Neural cell (in vitro differentiated cells): ENCODE data around the gene CAND1. TPM values are rescaled to one million over a fixed set of nuclear protein-coding genes. Genes with fewer than 3 reads are reported as not detected.

Source experiments
- H2AFZ ChIP-seq: fragments of 200-600, 300-800 bp; sonication (generic), shearing (Covaris generic); 2 replicates; pipeline ENCODE4 v1.6.0; 2014; ENCODE audit warnings: low read depth, mild to moderate bottlenecking, antibody characterized with exemption, low read length, moderate library complexity
- H3F3A ChIP-seq: fragments of 200-600 bp; shearing (Covaris generic); 2 replicates; pipeline ENCODE4 v1.6.1; 2016; ENCODE audit warnings: mild to moderate bottlenecking, moderate library complexity, mixed read lengths, antibody characterized with exemption, low read length; ENCODE audit not compliant: insufficient read depth, poor library complexity, severe bottlenecking
- H3K27ac ChIP-seq: fragments of 200-600, 300-800 bp; sonication (generic), shearing (Covaris generic); 2 replicates; pipeline ENCODE4 v1.5.1; 2014; ENCODE audit warnings: mild to moderate bottlenecking, low read length, moderate library complexity
- H3K27me3 ChIP-seq: fragments of 300-800, 200-600 bp; sonication (generic), shearing (Covaris generic); 2 replicates; pipeline ENCODE4 v1.6.0; 2014; ENCODE audit warnings: mild to moderate bottlenecking, low read depth, low read length, moderate library complexity; ENCODE audit not compliant: insufficient read depth
- H3K36me3 ChIP-seq: fragments of 300-800, 200-600 bp; sonication (generic), shearing (Covaris generic); 2 replicates; pipeline ENCODE4 v1.5.1; 2014; ENCODE audit warnings: mild to moderate bottlenecking, antibody characterized with exemption, low read length, moderate library complexity; ENCODE audit not compliant: insufficient read depth
- H3K4me2 ChIP-seq: fragments of 300-800, 200-600 bp; sonication (generic), shearing (Covaris generic); 2 replicates; pipeline ENCODE4 v1.6.0; 2014; ENCODE audit warnings: mild to moderate bottlenecking, low read length
- H3K4me3 ChIP-seq: fragments of 300-800, 200-600 bp; sonication (generic), shearing (Covaris generic); 2 replicates; pipeline ENCODE4 v1.5.1; 2014; ENCODE audit warnings: mild to moderate bottlenecking, low read length, moderate library complexity
- H3K79me2 ChIP-seq: fragments of 200-600 bp; shearing (Covaris generic); replicated peaks from 2 replicates; pipeline ENCODE4 v1.6.0; 2014; ENCODE audit warnings: mild to moderate bottlenecking, low read length, moderate library complexity; ENCODE audit not compliant: insufficient read depth
- H3K9ac ChIP-seq: fragments of 300-800, 200-600 bp; sonication (generic), shearing (Covaris generic); 2 replicates; pipeline ENCODE4 v1.6.1; 2016; ENCODE audit warnings: mild to moderate bottlenecking, low read length, mixed read lengths
- H3K9me2 ChIP-seq: fragments of 200-600 bp; shearing (Covaris generic); 2 replicates; pipeline ENCODE4 v1.6.1; 2016; ENCODE audit warnings: mild to moderate bottlenecking, low read length, mixed read lengths; ENCODE audit not compliant: insufficient read depth
- H3K9me3 ChIP-seq: fragments of 200-600, 300-800 bp; sonication (generic), shearing (Covaris generic); 2 replicates; pipeline ENCODE4 v1.6.1; 2016; ENCODE audit warnings: mild to moderate bottlenecking, mixed run types, low read length, moderate library complexity, mixed read lengths
- H4K20me1 ChIP-seq: fragments of 200-600 bp; shearing (Covaris generic); 2 replicates; pipeline ENCODE4 v1.6.1; 2016; ENCODE audit warnings: mild to moderate bottlenecking, mixed run types; ENCODE audit not compliant: insufficient read depth
- CTCF ChIP-seq: fragments of 450-650 bp; IDR thresholded peaks from 2 replicates; pipeline ENCODE4 v1.5.1; 2014; ENCODE audit warnings: antibody characterized with exemption, mild to moderate bottlenecking, moderate library complexity; ENCODE audit not compliant: poor library complexity, severe bottlenecking
- EP300 ChIP-seq: fragments of 450-650 bp; conservative IDR thresholded peaks from 2 replicates; pipeline ENCODE4 v1.6.1; 2014; ENCODE audit warnings: antibody characterized with exemption, mild to moderate bottlenecking, moderate library complexity; ENCODE audit not compliant: poor library complexity, severe bottlenecking
- EZH2 ChIP-seq: fragments of 200-600, 300-800 bp; shearing (Covaris generic), sonication (generic); IDR thresholded peaks from 2 replicates; pipeline ENCODE4 v1.6.1; 2014; ENCODE audit warnings: antibody characterized with exemption, low read length, borderline replicate concordance, mild to moderate bottlenecking; ENCODE audit not compliant: insufficient read depth, poor library complexity, severe bottlenecking
- MXI1 ChIP-seq: fragments of 450-650 bp; conservative IDR thresholded peaks from 2 replicates; pipeline ENCODE4 v1.6.1; 2014; ENCODE audit warnings: antibody characterized with exemption, mild to moderate bottlenecking; ENCODE audit not compliant: poor library complexity, severe bottlenecking
- POLR2AphosphoS5 ChIP-seq: IDR thresholded peaks from 2 replicates; pipeline ENCODE4 v1.6.1; 2012
- RAD21 ChIP-seq: fragments of 450-650 bp; conservative IDR thresholded peaks from 2 replicates; pipeline ENCODE4 v1.6.1; 2014; ENCODE audit warnings: antibody characterized with exemption, mild to moderate bottlenecking, moderate library complexity
- SMC3 ChIP-seq: fragments of 450-650 bp; conservative IDR thresholded peaks from 2 replicates; pipeline ENCODE4 v1.6.1; 2014; ENCODE audit warnings: antibody characterized with exemption, mild to moderate bottlenecking, moderate library complexity; ENCODE audit not compliant: poor library complexity
- TAF1 ChIP-seq: IDR thresholded peaks from 2 replicates; pipeline ENCODE4 v1.6.1; 2012; ENCODE audit warnings: low read depth
- polyA plus RNA-seq: library from polyadenylated mRNA; depleted of rRNA; stranded (reverse); fragments of >200 nt; gene quantifications from 2 replicates; pipeline ENCODE4 v1.2.3, GENCODE V29; 2014
- TF ChIP-seq, protein P1 (sequence below): IDR thresholded peaks from 2 replicates; pipeline ENCODE4 v1.6.1; 2012; ENCODE audit warnings: borderline replicate concordance

CAND1 gene
- polyA plus RNA-seq, 1 donor from 2014 or later: 132 TPM

DNA sequence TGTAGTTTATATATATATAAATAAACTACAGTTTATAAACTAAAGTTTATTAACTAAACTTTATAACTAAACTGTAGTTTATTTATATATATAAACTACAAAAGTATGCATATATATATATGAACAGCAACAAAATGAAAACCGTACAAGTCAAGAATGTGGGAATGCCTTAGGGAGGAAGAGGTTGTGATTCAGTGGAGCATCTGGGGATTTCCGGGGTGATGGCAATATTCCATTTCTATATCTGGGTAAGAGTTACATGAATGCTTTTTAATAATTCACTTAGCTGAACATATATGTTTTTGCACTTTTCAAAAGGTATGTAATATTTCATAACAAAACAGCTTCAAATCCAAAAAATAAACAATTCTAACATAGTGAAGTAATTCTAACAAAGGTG is 30.1 kb upstream of the CAND1 start:
- Histone ChIP-seq H3K9ac (no peak overlapping the region), H3F3A (no peaks in the 10 kb centered on the region), H4K20me1 (no peaks in the 10 kb centered on the region), H3K79me2 (no peaks in the 10 kb centered on the region), H3K36me3 (no peaks in the 10 kb centered on the region), H3K4me3 (no peak overlapping the region), H3K27me3 (no peaks in the 10 kb centered on the region), H3K4me2 (no peak overlapping the region), H2AFZ (no peak overlapping the region), H3K9me2 (no peaks in the 10 kb centered on the region), H3K27ac (no peak overlapping the region), H3K9me3 (no peaks in the 10 kb centered on the region)
- TF ChIP-seq POLR2AphosphoS5 (no peak), SMC3 (no peak), EP300 (no peak), TAF1 (no peak), CTCF (no peak), RAD21 (no peak), MXI1 (no peak), EZH2 (no peak)
- TF ChIP-seq, protein P1, sequence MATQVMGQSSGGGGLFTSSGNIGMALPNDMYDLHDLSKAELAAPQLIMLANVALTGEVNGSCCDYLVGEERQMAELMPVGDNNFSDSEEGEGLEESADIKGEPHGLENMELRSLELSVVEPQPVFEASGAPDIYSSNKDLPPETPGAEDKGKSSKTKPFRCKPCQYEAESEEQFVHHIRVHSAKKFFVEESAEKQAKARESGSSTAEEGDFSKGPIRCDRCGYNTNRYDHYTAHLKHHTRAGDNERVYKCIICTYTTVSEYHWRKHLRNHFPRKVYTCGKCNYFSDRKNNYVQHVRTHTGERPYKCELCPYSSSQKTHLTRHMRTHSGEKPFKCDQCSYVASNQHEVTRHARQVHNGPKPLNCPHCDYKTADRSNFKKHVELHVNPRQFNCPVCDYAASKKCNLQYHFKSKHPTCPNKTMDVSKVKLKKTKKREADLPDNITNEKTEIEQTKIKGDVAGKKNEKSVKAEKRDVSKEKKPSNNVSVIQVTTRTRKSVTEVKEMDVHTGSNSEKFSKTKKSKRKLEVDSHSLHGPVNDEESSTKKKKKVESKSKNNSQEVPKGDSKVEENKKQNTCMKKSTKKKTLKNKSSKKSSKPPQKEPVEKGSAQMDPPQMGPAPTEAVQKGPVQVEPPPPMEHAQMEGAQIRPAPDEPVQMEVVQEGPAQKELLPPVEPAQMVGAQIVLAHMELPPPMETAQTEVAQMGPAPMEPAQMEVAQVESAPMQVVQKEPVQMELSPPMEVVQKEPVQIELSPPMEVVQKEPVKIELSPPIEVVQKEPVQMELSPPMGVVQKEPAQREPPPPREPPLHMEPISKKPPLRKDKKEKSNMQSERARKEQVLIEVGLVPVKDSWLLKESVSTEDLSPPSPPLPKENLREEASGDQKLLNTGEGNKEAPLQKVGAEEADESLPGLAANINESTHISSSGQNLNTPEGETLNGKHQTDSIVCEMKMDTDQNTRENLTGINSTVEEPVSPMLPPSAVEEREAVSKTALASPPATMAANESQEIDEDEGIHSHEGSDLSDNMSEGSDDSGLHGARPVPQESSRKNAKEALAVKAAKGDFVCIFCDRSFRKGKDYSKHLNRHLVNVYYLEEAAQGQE: no peak

GRCh38 chr12:67241482-67241881 is 27.7 kb upstream of the CAND1 start:
- Histone ChIP-seq H3K9ac (no peak overlapping the region), H3K79me2 (no peaks in the 10 kb centered on the region), H3K4me3 (no peak overlapping the region), H3K27me3 (no peaks in the 10 kb centered on the region), H3K27ac (no peak overlapping the region), H3K9me3 (no peaks in the 10 kb centered on the region), H3K36me3 (no peaks in the 10 kb centered on the region), H3F3A (no peaks in the 10 kb centered on the region), H2AFZ (no peak overlapping the region), H4K20me1 (no peaks in the 10 kb centered on the region), H3K4me2 (no peak overlapping the region), H3K9me2 (no peaks in the 10 kb centered on the region)
- no peak for TF ChIP-seq POLR2AphosphoS5
- TF ChIP-seq RAD21: no peak
- no peak for TF ChIP-seq TAF1
- TF ChIP-seq CTCF: no peak
- TF ChIP-seq SMC3: no peak
- no peak for TF ChIP-seq EP300
